Uterus (tissue), 3 donors: ENCODE data around the gene TARP.

ENCODE experiments used
- DNase-seq, 2 donors: peaks; one replicate each; pipeline ENCODE4 v3.0.0-alpha.2; 2019 to 2020
- H3K27ac ChIP-seq, 2 donors: fragments of 200-600 bp; sonication (generic); 1 replicate in 1 of 2; 2 replicates in 1 of 2; pipeline ENCODE4 v1.5.1; 2016 to 2018
- H3K27me3 ChIP-seq, 2 donors: fragments of 200-600 bp; sonication (generic); one replicate each; pipeline ENCODE4 v1.5.1; 2018 to 2019; ENCODE audit warnings: control low read depth in 1 of 2
- H3K36me3 ChIP-seq, 2 donors: fragments of 200-600 bp; sonication (generic); one replicate each; pipeline ENCODE4 v1.5.1; 2019; ENCODE audit warnings: control low read depth in 1 of 2
- H3K4me1 ChIP-seq, 2 donors: fragments of 200-600 bp; sonication (generic); one replicate each; pipeline ENCODE4 v1.5.1; 2018 to 2019; ENCODE audit warnings: control low read depth in 1 of 2
- H3K4me3 ChIP-seq, 2 donors: fragments of 200-600 bp; sonication (generic); 1 replicate in 1 of 2; 2 replicates in 1 of 2; pipeline ENCODE4 v1.5.1; 2018 to 2019; ENCODE audit warnings: mild to moderate bottlenecking in 1 of 2
- H3K9me3 ChIP-seq, 2 donors: fragments of 200-600 bp; sonication (generic); one replicate each; pipeline ENCODE4 v1.5.1; 2019; ENCODE audit warnings: control low read depth in 1 of 2
- POLR2A ChIP-seq, 2 donors: fragments of 450-650 bp; IDR thresholded peaks; one replicate each; pipeline ENCODE4 v1.6.1; 2016; ENCODE audit warnings: antibody characterized with exemption in 2 of 2, mild to moderate bottlenecking in 1 of 2, moderate library complexity in 1 of 2
- intact Hi-C: fragments of 100-400 bp; cut with DNase I; formaldehyde crosslinking; loops from one replicate; pipeline ENCODE4 v1.15.1; 2023; ENCODE audit warnings: low total_unique reads
- TF ChIP-seq, protein P1 (sequence below), 4 experiments: fragments of 200-600 bp in 2 of 4; fragments of 450-650 bp in 2 of 4; sonication (generic) in 2 of 4; IDR thresholded peaks; one replicate each; pipeline ENCODE4 v1.5.1; 2016 to 2019; ENCODE audit warnings: antibody characterized with exemption in 4 of 4, mild to moderate bottlenecking in 2 of 4, moderate library complexity in 1 of 4
- donor health status: DM: yes; HTN: yes; CAD: no.

Gene TARP

DNA sequence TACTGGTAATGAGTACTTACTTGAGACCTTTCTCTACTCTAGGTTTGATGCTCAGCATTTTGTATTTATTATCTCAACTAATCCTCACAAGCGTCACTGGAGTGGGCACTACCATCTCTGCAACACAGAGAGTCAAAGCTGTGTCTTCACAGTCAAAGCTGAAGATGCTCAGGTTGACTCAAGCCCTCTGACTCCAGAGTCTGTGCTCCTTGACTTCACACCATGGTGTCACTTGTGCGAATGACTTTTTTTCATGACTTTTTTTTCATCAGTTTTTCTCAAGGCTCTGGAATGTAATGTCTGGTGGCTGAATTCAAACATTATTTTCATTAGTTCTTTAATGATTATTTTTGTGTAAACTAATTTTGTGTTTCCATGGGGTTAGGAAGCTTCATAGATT lies 30.4 kb upstream of the TARP start:
- no peaks in the 10 kb centered on the region for H3K9me3 ChIP-seq
- no peak overlapping the region for H3K27ac ChIP-seq
- H3K4me3 ChIP-seq, result no peak overlapping the region
- DNase-seq, result no peak
- H3K4me1 ChIP-seq, result no peaks in the 10 kb centered on the region
- H3K27me3 ChIP-seq, result no peaks in the 10 kb centered on the region
- no peaks in the 10 kb centered on the region for H3K36me3 ChIP-seq
- TF ChIP-seq, protein P1, sequence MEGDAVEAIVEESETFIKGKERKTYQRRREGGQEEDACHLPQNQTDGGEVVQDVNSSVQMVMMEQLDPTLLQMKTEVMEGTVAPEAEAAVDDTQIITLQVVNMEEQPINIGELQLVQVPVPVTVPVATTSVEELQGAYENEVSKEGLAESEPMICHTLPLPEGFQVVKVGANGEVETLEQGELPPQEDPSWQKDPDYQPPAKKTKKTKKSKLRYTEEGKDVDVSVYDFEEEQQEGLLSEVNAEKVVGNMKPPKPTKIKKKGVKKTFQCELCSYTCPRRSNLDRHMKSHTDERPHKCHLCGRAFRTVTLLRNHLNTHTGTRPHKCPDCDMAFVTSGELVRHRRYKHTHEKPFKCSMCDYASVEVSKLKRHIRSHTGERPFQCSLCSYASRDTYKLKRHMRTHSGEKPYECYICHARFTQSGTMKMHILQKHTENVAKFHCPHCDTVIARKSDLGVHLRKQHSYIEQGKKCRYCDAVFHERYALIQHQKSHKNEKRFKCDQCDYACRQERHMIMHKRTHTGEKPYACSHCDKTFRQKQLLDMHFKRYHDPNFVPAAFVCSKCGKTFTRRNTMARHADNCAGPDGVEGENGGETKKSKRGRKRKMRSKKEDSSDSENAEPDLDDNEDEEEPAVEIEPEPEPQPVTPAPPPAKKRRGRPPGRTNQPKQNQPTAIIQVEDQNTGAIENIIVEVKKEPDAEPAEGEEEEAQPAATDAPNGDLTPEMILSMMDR (IDR thresholded peaks at IDR 0.05), result no peak
- TF ChIP-seq POLR2A (IDR thresholded peaks at IDR 0.05), result no peak
- intact Hi-C loops, result no loop called here

DNA sequence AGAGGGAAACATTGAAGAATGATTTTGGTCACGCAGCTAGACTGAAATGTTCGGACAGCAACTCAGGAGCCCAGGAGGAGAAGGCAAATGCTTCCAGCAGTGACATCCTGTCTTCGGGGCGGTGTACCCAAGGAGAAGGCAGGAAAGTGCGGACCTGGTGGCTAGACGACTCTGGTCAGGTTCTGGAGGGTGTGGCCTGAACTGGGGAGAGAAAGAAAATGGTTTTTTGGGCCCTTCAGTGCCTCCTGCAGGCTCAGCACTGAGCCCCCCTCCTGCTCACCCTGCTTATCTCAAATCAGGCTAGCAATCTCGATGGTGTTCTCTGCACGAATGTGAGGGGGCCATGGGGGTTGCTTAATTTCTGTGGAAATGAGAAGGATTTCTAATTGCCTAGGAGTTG lies 26.7 kb upstream of the TARP start:
- no peak overlapping the region for H3K27ac ChIP-seq
- intact Hi-C loops, result no loop called here
- no peaks in the 10 kb centered on the region for H3K36me3 ChIP-seq
- no peaks in the 10 kb centered on the region for H3K27me3 ChIP-seq
- no peak for TF ChIP-seq POLR2A (IDR thresholded peaks at IDR 0.05)
- TF ChIP-seq, protein P1 (IDR thresholded peaks at IDR 0.05), result no peak
- H3K4me3 ChIP-seq, result no peak overlapping the region
- H3K9me3 ChIP-seq, result no peaks in the 10 kb centered on the region
- H3K4me1 ChIP-seq, result no peaks in the 10 kb centered on the region
- DNase-seq, result no peak

DNA sequence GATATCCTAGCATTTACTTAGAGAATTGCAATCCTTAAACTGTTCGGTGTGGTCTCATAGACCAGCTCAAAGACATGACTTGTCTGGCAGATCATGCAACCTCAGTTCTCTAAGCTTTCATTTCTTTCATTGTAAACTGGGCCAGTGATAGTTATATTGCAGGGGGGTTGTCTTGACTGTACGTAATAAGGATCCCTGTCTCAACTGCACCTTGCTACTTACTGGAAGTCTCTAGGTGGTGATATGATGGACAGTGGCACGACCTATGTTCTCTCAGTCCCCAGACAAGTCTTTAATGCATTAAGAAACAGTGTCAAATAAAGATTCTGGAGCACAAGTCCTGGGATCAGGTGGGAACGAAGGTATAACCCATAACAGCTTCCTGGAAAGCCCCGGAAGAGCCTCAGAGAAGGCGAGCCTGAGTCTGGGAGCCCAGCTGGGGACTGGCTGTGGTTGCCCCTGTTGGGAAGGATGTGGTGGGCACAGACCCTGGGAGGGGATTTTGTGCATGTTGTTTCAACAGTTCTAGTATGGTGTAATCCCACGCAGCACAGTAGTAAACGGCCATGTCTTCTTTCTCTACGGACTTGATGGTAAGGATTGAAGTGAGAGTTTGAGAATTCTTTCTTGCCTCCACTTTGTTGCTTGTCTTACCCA lies 26.0 kb upstream of the TARP start:
- H3K4me1 ChIP-seq, result no peaks in the 10 kb centered on the region
- H3K27me3 ChIP-seq, result no peaks in the 10 kb centered on the region
- H3K27ac ChIP-seq, result no peak overlapping the region
- no peak for DNase-seq
- TF ChIP-seq, protein P1 (IDR thresholded peaks at IDR 0.05), result no peak
- no peak for TF ChIP-seq POLR2A (IDR thresholded peaks at IDR 0.05)
- intact Hi-C loops, result no loop called here
- H3K9me3 ChIP-seq, result no peaks in the 10 kb centered on the region
- H3K4me3 ChIP-seq, result no peak overlapping the region
- no peaks in the 10 kb centered on the region for H3K36me3 ChIP-seq

DNA sequence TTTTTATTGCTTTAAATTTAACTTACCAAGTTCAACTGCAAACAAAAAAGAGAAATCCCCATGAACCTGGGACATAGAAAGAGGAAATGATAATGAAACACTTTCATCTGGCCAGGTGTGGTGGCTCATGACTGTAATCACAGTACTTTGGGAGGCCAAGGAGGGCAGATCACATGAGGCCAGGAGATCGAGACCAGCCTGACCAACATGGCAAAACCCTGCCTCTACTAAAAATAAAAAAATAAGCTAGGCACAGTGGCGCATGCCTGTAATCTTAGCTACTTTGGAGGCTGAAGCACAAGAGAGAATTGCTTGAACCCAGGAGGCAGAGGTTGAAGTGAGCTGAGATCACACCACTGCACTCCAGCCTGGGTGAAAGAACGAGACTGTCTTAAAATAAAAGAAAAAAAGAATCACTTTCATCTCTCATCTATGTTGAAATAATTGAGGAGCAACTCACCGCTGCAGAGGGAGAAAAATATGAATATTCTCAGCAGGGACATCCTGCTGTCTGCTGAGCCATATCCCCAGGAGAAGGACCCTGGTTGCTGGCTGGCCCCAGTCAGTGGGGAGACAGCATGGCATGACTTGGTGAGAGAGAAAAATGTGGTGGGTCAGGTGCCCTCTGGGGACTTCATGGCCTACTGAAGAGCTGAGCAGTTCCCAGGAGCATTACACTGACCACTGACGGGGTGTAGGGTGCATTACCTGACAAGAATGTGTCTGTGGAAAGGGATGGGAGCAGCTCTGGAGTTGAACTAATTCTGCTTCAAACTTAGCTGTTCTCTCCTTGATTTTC lies 22.8 kb upstream of the TARP start:
- H3K4me1 ChIP-seq, result no peaks in the 10 kb centered on the region
- no peak overlapping the region for H3K4me3 ChIP-seq
- H3K9me3 ChIP-seq, result no peaks in the 10 kb centered on the region
- intact Hi-C loops, result no loop called here
- H3K27ac ChIP-seq, result no peak overlapping the region
- H3K27me3 ChIP-seq, result no peaks in the 10 kb centered on the region
- no peak for DNase-seq
- no peak for TF ChIP-seq POLR2A (IDR thresholded peaks at IDR 0.05)
- TF ChIP-seq, protein P1 (IDR thresholded peaks at IDR 0.05), result no peak
- no peaks in the 10 kb centered on the region for H3K36me3 ChIP-seq

DNA sequence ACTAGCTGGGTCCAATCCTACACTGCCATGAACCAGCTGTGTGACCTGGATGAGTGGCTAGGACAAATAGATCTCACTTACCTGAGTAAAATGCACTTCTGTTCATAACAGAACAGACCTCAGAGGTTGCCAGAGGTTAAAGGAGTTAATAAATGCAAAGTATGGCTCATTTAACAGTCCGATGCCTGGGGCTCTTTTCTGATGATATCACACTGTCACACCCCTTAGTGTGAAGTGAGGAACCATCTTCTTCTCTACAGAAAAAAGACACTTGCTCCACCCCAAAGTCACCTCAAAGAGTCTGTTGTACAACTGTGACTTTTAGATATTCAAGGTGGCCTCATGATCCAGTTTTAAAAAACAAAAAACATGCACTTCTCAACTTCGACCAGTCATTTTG lies 21.5 kb upstream of the TARP start:
- H3K27ac ChIP-seq, result no peak overlapping the region
- H3K9me3 ChIP-seq, result no peaks in the 10 kb centered on the region
- no peak overlapping the region for H3K4me3 ChIP-seq
- H3K4me1 ChIP-seq, result no peaks in the 10 kb centered on the region
- no peaks in the 10 kb centered on the region for H3K36me3 ChIP-seq
- DNase-seq, result no peak
- TF ChIP-seq, protein P1 (IDR thresholded peaks at IDR 0.05), result no peak
- TF ChIP-seq POLR2A (IDR thresholded peaks at IDR 0.05), result no peak
- intact Hi-C loops, result no loop called here
- no peaks in the 10 kb centered on the region for H3K27me3 ChIP-seq
